ENCODE measurements around the gene FAM181B. TPM values are rescaled to one million over a fixed set of nuclear protein-coding genes. Genes with fewer than 3 reads are reported as not detected.

FAM181B gene
- total and polyA plus RNA-seq, 2 of the 13 experiments (the other 11 are each of a cell fraction or from before 2014, with no cell fraction given): not detected

DNA sequence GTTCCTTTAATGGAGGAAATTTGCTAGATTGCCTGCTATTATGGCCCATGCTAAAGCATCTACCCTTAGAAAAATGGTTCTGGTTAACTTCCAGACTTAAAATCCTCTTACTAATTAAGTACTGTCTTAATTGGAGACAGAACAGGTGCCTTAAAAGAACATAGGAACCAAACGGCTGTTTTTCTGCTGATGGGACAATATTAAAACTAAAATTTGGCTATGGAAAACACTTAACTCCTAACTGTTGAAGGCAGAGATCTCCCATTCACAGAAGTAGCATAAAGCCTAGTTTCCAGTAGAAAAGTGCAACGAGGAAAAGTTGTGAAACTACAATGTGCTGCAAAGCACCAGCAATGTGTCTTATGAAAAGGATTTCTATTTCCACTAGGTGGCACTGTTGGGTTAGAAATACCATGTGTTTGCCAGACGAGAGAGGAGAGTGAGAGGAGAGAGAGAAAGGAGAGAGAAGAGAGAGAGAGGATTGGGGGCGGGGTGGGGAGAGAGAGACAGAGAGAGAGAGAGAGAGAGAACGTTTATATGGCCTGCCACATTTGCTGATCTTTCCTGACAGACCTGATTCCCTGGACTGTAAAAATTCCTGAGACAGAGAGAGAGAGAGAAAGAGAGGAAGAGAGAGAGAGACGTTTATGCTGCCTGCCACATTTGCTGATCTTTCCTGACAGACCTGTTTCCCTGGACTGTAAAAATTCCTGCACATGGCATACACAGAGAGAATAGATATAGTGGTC, 51.5 kb downstream of the FAM181B start:
- WGBS (ENCODE audit: low lambda C conversion rate): 4% methylated on average over 6 of the region's 6 CpGs
- Histone ChIP-seq H2AFZ (ENCODE audit: low read length) (no peak overlapping the region), H4K20me1 (ENCODE audit: insufficient read depth, low read length) (no peaks in the 10 kb centered on the region), H3K79me2 (ENCODE audit: insufficient read depth, low read length) (no peaks in the 10 kb centered on the region), H3K4me2 (ENCODE audit: low read depth, low read length) (no peak overlapping the region), H3K9me3 (ENCODE audit: low read length) (no peaks in the 10 kb centered on the region), H3K4me3 (replicated peaks in 1 of 3; ENCODE audit: insufficient read depth in 1 of 3, low read depth in 2 of 3, low read length in 3 of 3) (no peak overlapping the region), H3K4me1 (ENCODE audit: insufficient read depth, low read length) (no peaks in the 10 kb centered on the region), H3K27me3 (ENCODE audit: control insufficient read depth in 1 of 2, insufficient read depth in 2 of 2, low read length in 2 of 2) (no peaks in the 10 kb centered on the region), H3K9ac (ENCODE audit: insufficient read depth, low read depth, low read length) (no peak overlapping the region), H3K36me3 (replicated peaks in 1 of 2; ENCODE audit: control insufficient read depth in 1 of 2, insufficient read depth in 2 of 2, low read length in 2 of 2) (no peaks in the 10 kb centered on the region), H3K27ac (ENCODE audit: extremely low read length, insufficient read depth, low read length) (no peak overlapping the region)
- BruUV-seq (replicated peaks): no TSS peak
- ATAC-seq (peak; percentile 96), DNase-seq (ENCODE audit: low spot score) (peak; percentile 67), FAIRE-seq (peak; percentile 75)
- ChIA-PET POLR2A (no interaction called here), CTCF (ENCODE audit: low intra/inter-chr PET ratio, low total read pairs) (interaction anchor here (0.8 to 1.7 kb wide), 4 partner anchors 11 to 1138 kb away, joined by 3 to 28 read pairs (median 4); no protein-coding TSS in a partner anchor)
- in situ Hi-C loops (cut with HindIII; ENCODE audit: extremely low pct_ligation_motif_present, low pct_unique_long_range_greater_than_20kb): loop anchor here (25.0 kb wide), 1 partner anchor 1045 kb away; no protein-coding TSS in a partner anchor
- intact Hi-C loops (cut with micrococcal nuclease; ENCODE audit: unreplicated experiment): loop anchor here (1.0 to 2.0 kb wide), 2 partner anchors 13 to 1137 kb away; no protein-coding TSS in a partner anchor
- TF ChIP-seq, protein P1, sequence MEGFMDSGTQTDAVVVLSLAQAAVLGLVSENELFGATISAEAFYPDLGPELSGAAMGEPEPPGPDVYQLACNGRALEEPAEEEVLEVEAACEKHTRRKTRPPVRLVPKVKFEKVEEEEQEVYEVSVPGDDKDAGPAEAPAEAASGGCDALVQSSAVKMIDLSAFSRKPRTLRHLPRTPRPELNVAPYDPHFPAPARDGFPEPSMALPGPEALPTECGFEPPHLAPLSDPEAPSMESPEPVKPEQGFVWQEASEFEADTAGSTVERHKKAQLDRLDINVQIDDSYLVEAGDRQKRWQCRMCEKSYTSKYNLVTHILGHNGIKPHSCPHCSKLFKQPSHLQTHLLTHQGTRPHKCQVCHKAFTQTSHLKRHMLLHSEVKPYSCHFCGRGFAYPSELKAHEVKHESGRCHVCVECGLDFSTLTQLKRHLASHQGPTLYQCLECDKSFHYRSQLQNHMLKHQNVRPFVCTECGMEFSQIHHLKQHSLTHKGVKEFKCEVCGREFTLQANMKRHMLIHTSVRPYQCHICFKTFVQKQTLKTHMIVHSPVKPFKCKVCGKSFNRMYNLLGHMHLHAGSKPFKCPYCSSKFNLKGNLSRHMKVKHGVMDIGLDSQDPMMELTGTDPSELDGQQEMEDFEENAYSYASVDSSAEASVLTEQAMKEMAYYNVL (CRISPR knock-in tag; IDR thresholded peaks at IDR 0.05; ENCODE audit: borderline replicate concordance): peak; percentile 73; the same call in 1 of the 2 replicates
- no peak for TF ChIP-seq SIX4 (CRISPR knock-in tag; IDR thresholded peaks at IDR 0.05)
- no peak for TF ChIP-seq ZMYM4 (CRISPR knock-in tag; IDR thresholded peaks at IDR 0.05)
- no peak for TF ChIP-seq PAWR (CRISPR knock-in tag; IDR thresholded peaks at IDR 0.05; ENCODE audit: borderline replicate concordance)
- peak; percentile 52; the same call in 1 of the 2 replicates for TF ChIP-seq MNT (IDR thresholded peaks at IDR 0.05)
- TF ChIP-seq MAFK (conservative IDR thresholded peaks at IDR 0.05 in 1 of 2, IDR thresholded peaks at IDR 0.05 in 1 of 2; ENCODE audit: low read length in 2 of 2): peak; percentile 72 to 78
- peak; percentile 82 for TF ChIP-seq CTCF (CRISPR knock-in tag; IDR thresholded peaks at IDR 0.05)
- 0 out of 2 replicates have a peak, but pooled peaks have one; percentile 29 for TF ChIP-seq CEBPB (IDR thresholded peaks at IDR 0.05; ENCODE audit: borderline replicate concordance, low read depth, low read length)
- TF ChIP-seq RAD21 (CRISPR knock-in tag; IDR thresholded peaks at IDR 0.05): peak; percentile 46; the same call in 1 of the 2 replicates
- peak; percentile 88 for TF ChIP-seq ZNF775 (CRISPR knock-in tag; IDR thresholded peaks at IDR 0.05; ENCODE audit: borderline replicate concordance)
- TF ChIP-seq POLR2AphosphoS2 (IDR thresholded peaks at IDR 0.05; ENCODE audit: low read depth, low read length): no peak
- TF ChIP-seq MAFF (IDR thresholded peaks at IDR 0.05; ENCODE audit: low read depth, low read length): peak; percentile 63; the same call in 1 of the 2 replicates
- TF ChIP-seq MEF2D (CRISPR knock-in tag; IDR thresholded peaks at IDR 0.05): no peak
- TF ChIP-seq NFKB2 (CRISPR knock-in tag; IDR thresholded peaks at IDR 0.05; ENCODE audit: borderline replicate concordance): no peak
- TF ChIP-seq STAG1 (CRISPR knock-in tag; IDR thresholded peaks at IDR 0.05): peak; percentile 68

All from HepG2 (cell line).